ENCODE measurements around the gene TEAD2.
"Not testable (repeated sequence)": the region's sequence is repeated elsewhere in the genome, so short reads cannot be mapped to it uniquely, and the experiment has no call there.

DNA sequence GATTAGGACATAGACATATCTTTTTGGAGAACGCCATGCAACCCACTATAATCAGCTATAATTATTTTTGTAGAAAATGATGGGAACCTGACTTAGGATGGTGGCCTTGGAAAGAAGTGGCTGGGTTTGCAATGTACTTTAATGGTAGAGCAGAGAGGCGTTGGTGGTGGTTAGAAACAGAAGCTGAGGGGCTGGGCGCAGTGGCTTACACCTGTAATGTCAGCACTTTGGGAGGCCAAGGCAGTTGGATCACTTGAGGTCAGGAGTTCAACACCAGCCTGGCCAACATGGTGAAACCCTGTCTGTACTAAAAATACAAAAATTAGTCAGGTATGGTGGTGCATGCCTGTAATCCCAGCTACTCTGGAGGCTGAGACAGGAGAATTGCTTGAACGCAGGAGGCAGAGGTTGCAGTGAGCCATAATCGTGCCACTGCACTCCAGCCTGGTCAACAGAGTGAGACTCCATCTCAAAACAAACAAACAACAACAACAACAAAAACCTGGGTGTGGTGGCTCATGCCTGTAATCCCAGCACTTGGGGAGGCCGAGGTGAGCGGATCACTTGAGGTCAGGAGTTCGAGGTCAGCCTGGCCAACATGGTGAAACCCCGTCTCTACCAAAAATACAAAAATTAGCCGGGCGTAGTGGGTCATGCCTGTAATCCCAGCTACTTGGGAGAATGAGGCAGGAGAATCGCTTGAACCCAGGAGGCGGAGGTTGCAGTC lies 29.4 kb downstream of the TEAD2 start:
- TF ChIP-seq, protein P1, sequence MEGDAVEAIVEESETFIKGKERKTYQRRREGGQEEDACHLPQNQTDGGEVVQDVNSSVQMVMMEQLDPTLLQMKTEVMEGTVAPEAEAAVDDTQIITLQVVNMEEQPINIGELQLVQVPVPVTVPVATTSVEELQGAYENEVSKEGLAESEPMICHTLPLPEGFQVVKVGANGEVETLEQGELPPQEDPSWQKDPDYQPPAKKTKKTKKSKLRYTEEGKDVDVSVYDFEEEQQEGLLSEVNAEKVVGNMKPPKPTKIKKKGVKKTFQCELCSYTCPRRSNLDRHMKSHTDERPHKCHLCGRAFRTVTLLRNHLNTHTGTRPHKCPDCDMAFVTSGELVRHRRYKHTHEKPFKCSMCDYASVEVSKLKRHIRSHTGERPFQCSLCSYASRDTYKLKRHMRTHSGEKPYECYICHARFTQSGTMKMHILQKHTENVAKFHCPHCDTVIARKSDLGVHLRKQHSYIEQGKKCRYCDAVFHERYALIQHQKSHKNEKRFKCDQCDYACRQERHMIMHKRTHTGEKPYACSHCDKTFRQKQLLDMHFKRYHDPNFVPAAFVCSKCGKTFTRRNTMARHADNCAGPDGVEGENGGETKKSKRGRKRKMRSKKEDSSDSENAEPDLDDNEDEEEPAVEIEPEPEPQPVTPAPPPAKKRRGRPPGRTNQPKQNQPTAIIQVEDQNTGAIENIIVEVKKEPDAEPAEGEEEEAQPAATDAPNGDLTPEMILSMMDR (IDR thresholded peaks at IDR 0.05; ENCODE audit: low read depth, low read length, poor library complexity, severe bottlenecking): not testable (repeated sequence)
- not testable (repeated sequence) for TF ChIP-seq EZH2phosphoT487 (IDR thresholded peaks at IDR 0.05; ENCODE audit: borderline replicate concordance, low read length)

All from DOHH2 (cell line).